Fibroblast of lung (primary cell): ENCODE results near the gene AATK. TPM values are rescaled to one million over a fixed set of nuclear protein-coding genes. Genes with fewer than 3 reads are reported as not detected.
A peak's percentile ranks its signal among the peaks of the same experiment; 100 is the strongest.

Experiments used
- DNase-seq, 2 donors: peaks; one replicate each; pipeline versions ENCODE4 v3.0.0 to v3.0.0-alpha.2; 2010; ENCODE audit warnings: low read depth in 2 of 2
- H2AFZ ChIP-seq: 2 replicates; pipeline ENCODE4 v1.5.1; 2012; ENCODE audit warnings: low read length, control low read depth, inconsistent platforms
- H3K27ac ChIP-seq: 2 replicates; pipeline ENCODE4 v1.5.1; 2011; ENCODE audit warnings: low read length, control low read depth; ENCODE audit not compliant: insufficient read depth
- H3K27me3 ChIP-seq: 2 replicates; pipeline ENCODE4 v1.5.1; 2011; ENCODE audit warnings: mild to moderate bottlenecking, low read length; ENCODE audit not compliant: control insufficient read depth, insufficient read depth
- H3K36me3 ChIP-seq: 2 replicates; pipeline ENCODE4 v1.5.1; 2011; ENCODE audit warnings: low read length; ENCODE audit not compliant: control insufficient read depth, insufficient read depth
- H3K4me1 ChIP-seq: 2 replicates; pipeline ENCODE4 v1.5.1; 2011; ENCODE audit warnings: low read length; ENCODE audit not compliant: control insufficient read depth, insufficient read depth; ENCODE audit errors: extremely low read depth
- H3K4me2 ChIP-seq: 2 replicates; pipeline ENCODE4 v1.5.1; 2011; ENCODE audit warnings: low read length, control low read depth; ENCODE audit not compliant: insufficient read depth; ENCODE audit errors: extremely low read depth
- H3K4me3 ChIP-seq, 4 experiments: fragments of 200-600 bp in 1 of 4; sonication (generic) in 1 of 4; replicated peaks in 1 of 4; 2 replicates each; pipeline ENCODE4 v1.5.1; 2011 to 2016; ENCODE audit warnings: low read length in 4 of 4, low read depth in 3 of 4, mild to moderate bottlenecking in 3 of 4, control low read depth in 2 of 4, inconsistent platforms in 1 of 4, mixed read lengths in 1 of 4; ENCODE audit not compliant: insufficient read depth in 1 of 4; ENCODE audit errors: control extremely low read depth in 1 of 4
- H3K79me2 ChIP-seq: 2 replicates; pipeline ENCODE4 v1.5.1; 2012; ENCODE audit warnings: mild to moderate bottlenecking, low read length, inconsistent platforms; ENCODE audit not compliant: control insufficient read depth, insufficient read depth
- H3K9ac ChIP-seq: 2 replicates; pipeline ENCODE4 v1.5.1; 2011; ENCODE audit warnings: mild to moderate bottlenecking, low read length, control low read depth; ENCODE audit not compliant: insufficient read depth
- H3K9me3 ChIP-seq: 2 replicates; pipeline ENCODE4 v1.5.1; 2012; ENCODE audit warnings: low read depth, low read length; ENCODE audit not compliant: control insufficient read depth, insufficient read depth
- H4K20me1 ChIP-seq: 2 replicates; pipeline ENCODE4 v1.5.1; 2011; ENCODE audit warnings: low read length; ENCODE audit not compliant: control insufficient read depth, insufficient read depth; ENCODE audit errors: extremely low read depth
- EZH2 ChIP-seq: IDR thresholded peaks from 2 replicates; pipeline ENCODE4 v1.5.1; 2012; ENCODE audit warnings: low read length, control low read depth, mild to moderate bottlenecking; ENCODE audit errors: missing control alignments
- polyA plus RNA-seq, 2 donors: library from polyadenylated mRNA; depleted of rRNA in 1 of 2; stranded (reverse) in 1 of 2; unstranded in 1 of 2; fragments of >200 nt; gene quantifications; 2 replicates each; pipeline ENCODE4 v1.2.1, GENCODE V29; 2011 to 2012; ENCODE audit warnings: missing spikeins in 1 of 2
- total RNA-seq: library from RNA; depleted of rRNA; stranded (reverse); fragments of >200 nt; gene quantifications from 2 replicates; pipeline ENCODE4 v1.2.1, GENCODE V29; 2014
- TF ChIP-seq, protein P1 (sequence below), 2 donors: IDR thresholded peaks in 1 of 2; conservative IDR thresholded peaks in 1 of 2; 1 replicate in 1 of 2; 2 replicates in 1 of 2; pipeline ENCODE4 v1.5.1; 2011 to 2012; ENCODE audit warnings: low read length in 2 of 2, control low read depth in 1 of 2, inconsistent platforms in 1 of 2, low read depth in 1 of 2, mild to moderate bottlenecking in 1 of 2

AATK gene
- total and polyA plus RNA-seq, 2 donors (not counting 1 experiment from before 2014, with no cell fraction given): 0.16 to 0.50 TPM

DNA sequence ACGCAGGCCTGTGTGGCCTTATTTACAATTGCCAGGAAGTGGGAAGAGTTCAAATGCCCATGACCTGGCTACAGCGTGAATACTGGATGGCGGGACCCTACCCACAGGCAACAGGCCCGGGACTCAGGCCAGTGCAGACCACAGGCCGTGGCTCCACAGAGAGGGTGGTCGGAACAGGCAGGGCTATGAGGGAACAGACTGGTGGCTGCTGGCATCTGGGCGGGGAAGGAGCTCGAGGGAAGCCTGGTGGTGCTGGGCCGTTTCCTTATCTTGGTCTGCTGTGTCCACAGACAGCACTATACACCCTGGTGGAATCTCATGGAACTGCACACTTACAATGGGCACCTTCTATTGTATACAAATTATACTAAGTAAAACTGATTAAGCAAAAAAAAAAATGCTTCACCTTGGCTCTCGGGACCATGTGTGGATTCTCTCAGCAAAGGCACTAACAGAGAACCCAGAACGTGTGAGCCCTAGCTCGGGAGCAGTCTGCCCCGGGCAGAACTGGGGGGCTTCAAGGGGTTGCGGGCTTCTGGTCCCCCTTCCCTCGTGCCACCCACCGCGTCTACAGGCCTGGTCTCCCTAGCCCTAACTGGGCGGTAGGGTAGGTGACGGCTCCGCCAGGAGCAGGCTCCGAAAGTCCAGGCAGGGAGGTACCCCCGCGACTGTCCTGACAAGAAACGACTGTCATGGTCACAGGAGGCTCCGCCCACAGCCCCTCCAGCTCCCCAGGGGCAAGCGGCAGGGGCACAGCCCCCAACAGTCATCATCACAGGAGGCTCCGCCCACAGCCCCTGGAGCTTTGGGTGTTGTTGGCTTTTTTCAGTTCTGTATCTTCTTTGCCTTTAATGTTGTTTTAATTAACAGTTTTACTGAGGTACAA lies 34.9 kb upstream of the AATK start:
- no peaks in the 10 kb centered on the region for H3K27me3 ChIP-seq
- H2AFZ ChIP-seq: no peak overlapping the region
- no peak overlapping the region for H3K4me3 ChIP-seq
- H3K79me2 ChIP-seq: no peaks in the 10 kb centered on the region
- no peaks in the 10 kb centered on the region for H4K20me1 ChIP-seq
- H3K4me2 ChIP-seq: no peak overlapping the region
- H3K9ac ChIP-seq: no peak overlapping the region
- TF ChIP-seq, protein P1, sequence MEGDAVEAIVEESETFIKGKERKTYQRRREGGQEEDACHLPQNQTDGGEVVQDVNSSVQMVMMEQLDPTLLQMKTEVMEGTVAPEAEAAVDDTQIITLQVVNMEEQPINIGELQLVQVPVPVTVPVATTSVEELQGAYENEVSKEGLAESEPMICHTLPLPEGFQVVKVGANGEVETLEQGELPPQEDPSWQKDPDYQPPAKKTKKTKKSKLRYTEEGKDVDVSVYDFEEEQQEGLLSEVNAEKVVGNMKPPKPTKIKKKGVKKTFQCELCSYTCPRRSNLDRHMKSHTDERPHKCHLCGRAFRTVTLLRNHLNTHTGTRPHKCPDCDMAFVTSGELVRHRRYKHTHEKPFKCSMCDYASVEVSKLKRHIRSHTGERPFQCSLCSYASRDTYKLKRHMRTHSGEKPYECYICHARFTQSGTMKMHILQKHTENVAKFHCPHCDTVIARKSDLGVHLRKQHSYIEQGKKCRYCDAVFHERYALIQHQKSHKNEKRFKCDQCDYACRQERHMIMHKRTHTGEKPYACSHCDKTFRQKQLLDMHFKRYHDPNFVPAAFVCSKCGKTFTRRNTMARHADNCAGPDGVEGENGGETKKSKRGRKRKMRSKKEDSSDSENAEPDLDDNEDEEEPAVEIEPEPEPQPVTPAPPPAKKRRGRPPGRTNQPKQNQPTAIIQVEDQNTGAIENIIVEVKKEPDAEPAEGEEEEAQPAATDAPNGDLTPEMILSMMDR (conservative IDR thresholded peaks at IDR 0.05 in 1 of 2, IDR thresholded peaks at IDR 0.05 in 1 of 2; ENCODE audit: low read depth in 1 of 2, low read length in 2 of 2): peak; percentile 42 to 73
- no peak for TF ChIP-seq EZH2
- DNase-seq: peak; percentile 61 to 68
- H3K27ac ChIP-seq: no peak overlapping the region
- H3K9me3 ChIP-seq: no peaks in the 10 kb centered on the region
- H3K36me3 ChIP-seq: peaks cover 3% of the 10 kb centered on the region
- H3K4me1 ChIP-seq: no peaks in the 10 kb centered on the region

DNA sequence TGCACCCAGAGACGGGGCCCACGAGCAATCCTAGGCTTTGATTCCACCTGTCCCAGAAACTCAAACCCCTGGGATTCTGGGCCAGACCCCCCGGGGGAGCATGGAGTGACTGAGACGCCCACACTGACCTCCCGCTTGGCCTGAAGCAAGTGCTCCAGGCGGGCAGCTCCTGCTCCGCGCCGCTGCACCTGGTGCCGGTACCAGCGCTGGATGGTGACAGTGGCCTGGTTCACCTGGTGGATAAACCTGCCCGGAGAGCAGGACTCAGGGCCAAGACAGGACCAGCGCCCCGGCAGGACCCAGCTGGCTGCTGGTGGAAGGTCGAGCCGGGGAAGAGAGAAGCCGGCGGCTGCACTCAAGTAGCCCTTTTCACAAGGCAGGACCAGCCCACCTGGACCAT lies 34.2 kb upstream of the AATK start:
- Histone ChIP-seq H2AFZ (no peak overlapping the region), H3K4me1 (no peaks in the 10 kb centered on the region), H3K36me3 (peaks cover 3% of the 10 kb centered on the region)

DNA sequence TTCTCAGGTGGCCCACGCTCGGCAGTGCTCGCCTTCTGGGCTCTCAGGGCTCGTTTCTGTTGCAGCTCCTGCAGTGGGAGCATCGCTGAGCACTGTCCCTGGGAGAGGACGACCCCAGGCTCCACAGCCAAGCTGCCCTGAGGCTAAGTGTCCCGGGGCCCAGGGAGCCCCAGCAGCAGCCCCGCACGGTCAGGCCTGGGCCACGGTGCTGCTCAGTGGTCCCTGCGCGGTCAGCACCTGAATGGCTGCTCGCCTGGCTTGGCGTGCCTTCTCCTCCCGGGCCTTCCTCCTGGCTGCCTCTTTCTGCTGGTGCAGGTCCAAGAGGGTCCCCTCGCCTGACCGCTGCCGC lies 33.4 kb upstream of the AATK start:
- no peak overlapping the region for H3K4me3 ChIP-seq
- no peaks in the 10 kb centered on the region for H3K4me1 ChIP-seq
- no peaks in the 10 kb centered on the region for H3K9me3 ChIP-seq
- no peak overlapping the region for H2AFZ ChIP-seq
- H3K27me3 ChIP-seq: no peaks in the 10 kb centered on the region
- H3K36me3 ChIP-seq: peaks cover under 1% of the 10 kb centered on the region
- no peaks in the 10 kb centered on the region for H3K79me2 ChIP-seq
- no peak for TF ChIP-seq EZH2
- TF ChIP-seq, protein P1 (conservative IDR thresholded peaks at IDR 0.05 in 1 of 2, IDR thresholded peaks at IDR 0.05 in 1 of 2; ENCODE audit: low read depth in 1 of 2, low read length in 2 of 2): no peak
- no peak for DNase-seq
- no peaks in the 10 kb centered on the region for H4K20me1 ChIP-seq
- H3K9ac ChIP-seq: no peak overlapping the region
- H3K4me2 ChIP-seq: no peak overlapping the region
- no peak overlapping the region for H3K27ac ChIP-seq

More for the DNA sequence above, 34.2 kb upstream of the AATK start:
- Histone ChIP-seq H3K4me3 (no peak overlapping the region), H3K27me3 (no peaks in the 10 kb centered on the region), H3K9ac (no peak overlapping the region), H4K20me1 (no peaks in the 10 kb centered on the region), H3K27ac (no peak overlapping the region), H3K9me3 (no peaks in the 10 kb centered on the region), H3K79me2 (no peaks in the 10 kb centered on the region), H3K4me2 (no peak overlapping the region)
- DNase-seq: no peak
- TF ChIP-seq EZH2: no peak
- TF ChIP-seq, protein P1 (conservative IDR thresholded peaks at IDR 0.05 in 1 of 2, IDR thresholded peaks at IDR 0.05 in 1 of 2; ENCODE audit: low read depth in 1 of 2, low read length in 2 of 2): no peak
